Activated naive CD4-positive, alpha-beta T cell treated with anti-CD3 and anti-CD28 coated beads, Interleukin-2, amount 50 U/mL, for 24 hours (primary cell): ENCODE measurements around the gene MEOX2.

Experiments used
- H3K27ac Mint-ChIP-seq: one replicate; pipeline ENCODE4 v1.8.0; 2021; ENCODE audit warnings: mild to moderate bottlenecking, mixed read lengths
- H3K27me3 Mint-ChIP-seq: one replicate; pipeline ENCODE4 v1.8.0; 2021; ENCODE audit warnings: mixed read lengths
- H3K36me3 Mint-ChIP-seq: one replicate; pipeline ENCODE4 v1.8.0; 2021; ENCODE audit warnings: mixed read lengths
- H3K4me1 Mint-ChIP-seq: one replicate; pipeline ENCODE4 v1.8.0; 2021; ENCODE audit warnings: mixed read lengths
- H3K4me3 Mint-ChIP-seq: one replicate; pipeline ENCODE4 v1.8.0; 2021; ENCODE audit warnings: mild to moderate bottlenecking, mixed read lengths
- H3K9me3 Mint-ChIP-seq: one replicate; pipeline ENCODE4 v1.8.0; 2021; ENCODE audit warnings: mixed read lengths

MEOX2 gene

DNA sequence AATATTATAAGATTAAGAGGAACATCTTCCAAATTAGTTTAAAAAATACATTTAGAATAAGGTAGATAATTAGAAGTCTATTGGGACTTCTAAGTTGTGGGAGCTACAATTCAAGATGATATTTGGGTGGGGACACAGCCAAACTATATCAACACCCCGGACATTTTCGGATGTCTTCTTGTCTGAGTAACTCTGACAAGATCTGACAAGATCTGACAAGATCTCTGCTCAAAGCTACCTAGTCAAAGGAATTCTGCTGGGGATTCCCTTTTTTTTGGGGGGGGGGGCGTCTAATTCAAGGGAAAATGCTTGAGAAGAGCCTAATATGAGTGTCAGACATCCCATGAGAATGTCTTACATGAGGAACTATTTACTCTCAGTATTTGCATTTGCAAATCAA lies 119.4 kb downstream of the MEOX2 start:
- H3K9me3 Mint-ChIP-seq, result no peaks in the 10 kb centered on the region
- no peak overlapping the region for H3K4me3 Mint-ChIP-seq
- no peaks in the 10 kb centered on the region for H3K27me3 Mint-ChIP-seq
- no peaks in the 10 kb centered on the region for H3K4me1 Mint-ChIP-seq
- H3K36me3 Mint-ChIP-seq, result no peaks in the 10 kb centered on the region
- H3K27ac Mint-ChIP-seq, result no peak overlapping the region

- Mint-ChIP-seq H3K27ac (no peak overlapping the region), H3K9me3 (no peaks in the 10 kb centered on the region), H3K36me3 (no peaks in the 10 kb centered on the region), H3K4me3 (no peak overlapping the region), H3K4me1 (no peaks in the 10 kb centered on the region), H3K27me3 (no peaks in the 10 kb centered on the region)
Observed at GRCh38 chr7:15566476-15566875, 120.0 kb downstream of the MEOX2 start.

GRCh38 chr7:15561835-15562234 lies 124.6 kb downstream of the MEOX2 start, which contains the start of gene AGMO:
Gene AGMO (minus strand): TSS chr7:15562015.
- no peaks in the 10 kb centered on the region for H3K9me3 Mint-ChIP-seq
- no peaks in the 10 kb centered on the region for H3K4me1 Mint-ChIP-seq
- H3K4me3 Mint-ChIP-seq, result no peak within 1 kb of the TSS
- H3K27me3 Mint-ChIP-seq, result no peaks in the 10 kb centered on the region
- no peak within 1 kb of the TSS for H3K27ac Mint-ChIP-seq
- no peaks in the 10 kb centered on the region for H3K36me3 Mint-ChIP-seq
